HepG2 (cell line): Measurements from ENCODE around the gene GALNT10. TPM values are rescaled to one million over a fixed set of nuclear protein-coding genes. Genes with fewer than 3 reads are reported as not detected.

Experiments used
- ATAC-seq: fragments of 200-7000 bp; cut with Tn5 transposase; 3 replicates; pipeline ENCODE4 v1.9.1; 2020; ENCODE audit warnings: mild to moderate bottlenecking, moderate library complexity
- BruUV-seq: library from RNA; stranded (reverse); fragments of 400-500 nt; replicated peaks from 2 replicates; lab custom pipeline; 2021; lab: Mats Ljungman, UMichigan
- CTCF ChIA-PET: fragments of 300-600 bp; formaldehyde crosslinking; extraction: SDS; loops from one replicate; lab custom pipeline; 2021; ENCODE audit warnings: low total read pairs, inconsistent platforms, low intra/inter-chr PET ratio; lab: Yijun Ruan, JAX
- POLR2A ChIA-PET: fragments of 350-600 bp; sonication (Branson Sonifier 250); formaldehyde crosslinking; loops from one replicate; lab custom pipeline; 2020; ENCODE audit warnings: antibody characterized with exemption, inconsistent platforms; lab: Yijun Ruan, JAX
- DNase-seq: peaks from one replicate; pipeline ENCODE4 v3.0.0-alpha.2; 2015; ENCODE audit warnings: low spot score
- FAIRE-seq: peaks from 3 replicates; lab custom pipeline; 2011; peaks lifted over from hg19 to GRCh38; lab: Jason Lieb, UNC
- H2AFZ ChIP-seq: one replicate; pipeline ENCODE4 v1.6.1; 2011; ENCODE audit warnings: low read length, inconsistent platforms
- H3K27ac ChIP-seq: fragments of 300-600 bp; 3 replicates; pipeline ENCODE4 v1.8.0; 2011; ENCODE audit warnings: mixed run types, mild to moderate bottlenecking, mixed read lengths, low read length, inconsistent platforms; ENCODE audit not compliant: insufficient read depth; ENCODE audit errors: extremely low read length
- H3K27me3 ChIP-seq, 2 experiments: fragments of 200-600 bp in 1 of 2; 2 replicates in 1 of 2; 3 replicates in 1 of 2; pipeline versions ENCODE4 v1.6.0 to v1.8.0; 2011; ENCODE audit warnings: low read length in 2 of 2, mild to moderate bottlenecking in 2 of 2, moderate library complexity in 2 of 2, inconsistent platforms in 1 of 2; ENCODE audit not compliant: insufficient read depth in 2 of 2, control insufficient read depth in 1 of 2
- H3K36me3 ChIP-seq, 2 experiments: fragments of 200-600 bp in 1 of 2; replicated peaks in 1 of 2; 2 replicates in 1 of 2; 3 replicates in 1 of 2; pipeline versions ENCODE4 v1.5.1 to v1.8.0; 2011; ENCODE audit warnings: low read length in 2 of 2, inconsistent platforms in 1 of 2; ENCODE audit not compliant: insufficient read depth in 2 of 2, control insufficient read depth in 1 of 2
- H3K4me1 ChIP-seq: 2 replicates; pipeline ENCODE4 v1.5.1; 2012; ENCODE audit warnings: low read length, inconsistent platforms; ENCODE audit not compliant: insufficient read depth
- H3K4me2 ChIP-seq: 2 replicates; pipeline ENCODE4 v1.6.0; 2011; ENCODE audit warnings: low read depth, low read length, inconsistent platforms
- H3K4me3 ChIP-seq, 3 experiments: fragments of 200-600 bp in 1 of 3; sonication (generic), shearing (Covaris generic) in 1 of 3; replicated peaks in 1 of 3; 2 replicates each; pipeline ENCODE4 v1.5.1; 2011 to 2016; ENCODE audit warnings: low read length in 3 of 3, inconsistent platforms in 2 of 3, low read depth in 2 of 3, mild to moderate bottlenecking in 2 of 3, control low read depth in 1 of 3, mixed read lengths in 1 of 3; ENCODE audit not compliant: insufficient read depth in 1 of 3
- H3K79me2 ChIP-seq: one replicate; pipeline ENCODE4 v1.6.1; 2011; ENCODE audit warnings: low read length, inconsistent platforms; ENCODE audit not compliant: insufficient read depth
- H3K9ac ChIP-seq: 2 replicates; pipeline ENCODE4 v1.6.0; 2011; ENCODE audit warnings: mild to moderate bottlenecking, low read depth, low read length, inconsistent platforms; ENCODE audit not compliant: insufficient read depth
- H3K9me3 ChIP-seq: 2 replicates; pipeline ENCODE4 v1.5.1; 2012; ENCODE audit warnings: mild to moderate bottlenecking, low read length
- H4K20me1 ChIP-seq: 2 replicates; pipeline ENCODE4 v1.6.0; 2011; ENCODE audit warnings: inconsistent platforms, mild to moderate bottlenecking, low read length, moderate library complexity; ENCODE audit not compliant: insufficient read depth
- HNRNPH1 ChIP-seq: fragments of 200-400 bp; formaldehyde crosslinking; optimal IDR thresholded peaks from 2 replicates; pipeline ENCODE3; 2017; ENCODE audit warnings: mild to moderate bottlenecking, low read depth, low read length
- ZBTB1 ChIP-seq: sonication (generic); formaldehyde crosslinking; IDR thresholded peaks from 2 replicates; pipeline ENCODE4 v1.4.0; 2020; ENCODE audit warnings: missing genetic modification reagents, borderline replicate concordance
- ZNF615 ChIP-seq: sonication (generic); formaldehyde crosslinking; IDR thresholded peaks from 2 replicates; pipeline ENCODE4 v1.5.0; 2020; ENCODE audit warnings: mild to moderate bottlenecking, missing genetic modification reagents, borderline replicate concordance
- WGBS: methylation state at CpG from one replicate; pipeline ENCODE4 v1.1.6; 2017; ENCODE audit warnings: low lambda C conversion rate; 5-methylcytosine and 5-hydroxymethylcytosine counted together
- in situ Hi-C: cut with HindIII; loops from 2 replicates; pipeline ENCODE4 v1.10.0; 2017; ENCODE audit warnings: low pct_unique_long_range_greater_than_20kb; ENCODE audit not compliant: extremely low pct_ligation_motif_present
- intact Hi-C: fragments of 100-400 bp; cut with micrococcal nuclease; formaldehyde crosslinking; loops from one replicate; pipeline ENCODE4 v1.10.0; 2022; ENCODE audit not compliant: unreplicated experiment
- polyA plus RNA-seq, 8 experiments: library from polyadenylated mRNA; depleted of rRNA in 3 of 8; stranded (reverse) in 7 of 8; unstranded in 1 of 8; fragments of >200 nt; fragmentation: Illumina TruSeq in 4 of 8; extraction: Trizol in 4 of 8; gene quantifications; 2 replicates each; pipeline versions ENCODE4 v1.2.1 to v1.2.3, GENCODE V29; 2011 to 2016; ENCODE audit warnings: low read depth in 4 of 8, missing spikeins in 1 of 8, mixed read lengths in 1 of 8; ENCODE audit not compliant: insufficient read depth in 1 of 8
- total RNA-seq, 5 experiments: library from RNA; depleted of rRNA; stranded (reverse); fragments of >200 nt; fragmentation: Illumina TruSeq; extraction: Trizol; gene quantifications; 2 replicates each; pipeline ENCODE4 v1.2.3, GENCODE V29; 2016; ENCODE audit warnings: low read depth in 1 of 5
- TF ChIP-seq, protein P1 (sequence below): sonication (generic); formaldehyde crosslinking; IDR thresholded peaks from 2 replicates; pipeline ENCODE4 v1.8.1; 2023; ENCODE audit warnings: missing genetic modification reagents, inconsistent platforms, borderline replicate concordance
- TF ChIP-seq, protein P2 (sequence below): sonication (generic); formaldehyde crosslinking; IDR thresholded peaks from 2 replicates; pipeline ENCODE4 v1.4.0; 2020; ENCODE audit warnings: low read depth, mild to moderate bottlenecking, missing genetic modification reagents
- TF ChIP-seq, protein P3 (sequence below): sonication (generic); formaldehyde crosslinking; IDR thresholded peaks from 2 replicates; pipeline ENCODE4 v1.4.0; 2020; ENCODE audit warnings: missing genetic modification reagents
- TF ChIP-seq, protein P4 (sequence below): sonication (generic); formaldehyde crosslinking; IDR thresholded peaks from 2 replicates; pipeline ENCODE4 v1.5.1; 2020; ENCODE audit warnings: missing genetic modification reagents, mild to moderate bottlenecking, borderline replicate concordance

The GALNT10 gene
- total and polyA plus RNA-seq, 2 of the 13 experiments (the other 11 are each of a cell fraction or from before 2014, with no cell fraction given): 8.1 to 11.2 TPM

DNA sequence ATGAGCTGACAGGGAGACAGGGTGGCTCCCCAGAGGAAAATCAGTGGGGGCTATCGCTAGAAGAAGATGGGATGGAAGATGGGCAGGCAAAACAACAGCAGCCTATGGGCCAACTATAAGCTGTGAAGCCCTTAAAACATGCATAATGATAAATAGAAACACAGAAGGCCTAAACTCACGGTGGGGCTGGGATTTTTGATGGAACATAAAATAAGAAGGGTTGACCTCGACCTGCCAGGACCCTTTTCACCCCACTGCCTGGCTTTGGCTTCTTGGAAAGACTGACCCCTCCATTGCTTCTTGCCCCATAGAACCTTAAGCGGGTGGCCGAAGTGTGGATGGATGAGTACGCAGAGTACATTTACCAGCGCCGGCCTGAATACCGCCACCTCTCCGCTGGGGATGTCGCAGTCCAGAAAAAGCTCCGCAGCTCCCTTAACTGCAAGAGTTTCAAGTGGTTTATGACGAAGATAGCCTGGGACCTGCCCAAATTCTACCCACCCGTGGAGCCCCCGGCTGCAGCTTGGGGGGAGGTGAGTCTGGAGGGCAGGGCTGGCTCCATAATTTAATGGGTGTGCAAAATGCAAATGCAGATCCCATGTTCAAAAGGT lies 218.8 kb downstream of the GALNT10 start:
- TF ChIP-seq ZBTB1 (no peak), ZNF615 (CRISPR knock-in tag) (no peak), HNRNPH1 (no peak)
- TF ChIP-seq, protein P1, sequence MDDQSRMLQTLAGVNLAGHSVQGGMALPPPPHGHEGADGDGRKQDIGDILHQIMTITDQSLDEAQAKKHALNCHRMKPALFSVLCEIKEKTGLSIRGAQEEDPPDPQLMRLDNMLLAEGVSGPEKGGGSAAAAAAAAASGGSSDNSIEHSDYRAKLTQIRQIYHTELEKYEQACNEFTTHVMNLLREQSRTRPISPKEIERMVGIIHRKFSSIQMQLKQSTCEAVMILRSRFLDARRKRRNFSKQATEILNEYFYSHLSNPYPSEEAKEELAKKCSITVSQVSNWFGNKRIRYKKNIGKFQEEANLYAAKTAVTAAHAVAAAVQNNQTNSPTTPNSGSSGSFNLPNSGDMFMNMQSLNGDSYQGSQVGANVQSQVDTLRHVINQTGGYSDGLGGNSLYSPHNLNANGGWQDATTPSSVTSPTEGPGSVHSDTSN: no peak
- TF ChIP-seq, protein P2, sequence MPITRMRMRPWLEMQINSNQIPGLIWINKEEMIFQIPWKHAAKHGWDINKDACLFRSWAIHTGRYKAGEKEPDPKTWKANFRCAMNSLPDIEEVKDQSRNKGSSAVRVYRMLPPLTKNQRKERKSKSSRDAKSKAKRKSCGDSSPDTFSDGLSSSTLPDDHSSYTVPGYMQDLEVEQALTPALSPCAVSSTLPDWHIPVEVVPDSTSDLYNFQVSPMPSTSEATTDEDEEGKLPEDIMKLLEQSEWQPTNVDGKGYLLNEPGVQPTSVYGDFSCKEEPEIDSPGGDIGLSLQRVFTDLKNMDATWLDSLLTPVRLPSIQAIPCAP (CRISPR knock-in tag): no peak
- ChIA-PET POLR2A (no interaction called here), CTCF (no interaction called here)
- H3K4me1 ChIP-seq: 0 out of 2 replicates have a peak, but pooled peaks cover 8% of the 10 kb centered on the region
- no peaks in the 10 kb centered on the region for H3K27me3 ChIP-seq
- no peak overlapping the region for H3K9ac ChIP-seq
- peaks cover 0 to 2% of the 10 kb centered on the region in 2 experiments; a peak in 1 of 5 replicates for H3K36me3 ChIP-seq
- no peak overlapping the region for H3K4me2 ChIP-seq
- ATAC-seq (no peak), FAIRE-seq (no peak), DNase-seq (no peak)
- no peaks in the 10 kb centered on the region for H3K9me3 ChIP-seq
- no peak overlapping the region for H3K27ac ChIP-seq
- H3K79me2 ChIP-seq: no peaks in the 10 kb centered on the region
- no TSS peak for BruUV-seq
- no peak overlapping the region for H3K4me3 ChIP-seq
- in situ Hi-C loops: loop anchor here (5.0 kb wide), 1 partner anchor 337 kb away; no protein-coding TSS in a partner anchor
- H2AFZ ChIP-seq: no peak overlapping the region
- WGBS: 91% methylated on average over 15 of the region's 15 CpGs
- intact Hi-C loops: loop anchor here (10.0 kb wide), 1 partner anchor 75 kb away; no protein-coding TSS in a partner anchor
- H4K20me1 ChIP-seq: no peaks in the 10 kb centered on the region

DNA sequence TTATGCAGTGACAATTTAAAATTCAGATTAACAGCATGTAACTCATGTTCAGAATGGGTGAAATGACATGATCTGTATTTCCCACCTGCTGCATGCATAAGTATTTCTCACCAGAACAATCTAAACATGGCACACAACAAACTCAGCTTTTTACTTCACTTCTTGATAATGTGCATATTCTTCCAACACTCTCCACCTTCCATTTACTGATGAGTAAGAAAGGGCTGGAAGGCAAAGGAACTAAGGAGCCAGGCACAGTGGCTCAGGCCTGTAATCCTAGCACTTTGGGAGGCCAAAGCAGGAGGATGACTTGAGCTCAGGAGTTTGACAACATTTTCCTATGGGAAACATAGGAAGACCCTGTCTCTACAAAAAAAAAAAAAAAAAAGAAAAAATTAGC lies 219.5 kb downstream of the GALNT10 start:
- H3K4me3 ChIP-seq: no peak overlapping the region
- FAIRE-seq: no peak
- no peaks in the 10 kb centered on the region for H3K9me3 ChIP-seq
- BruUV-seq: no TSS peak
- no peak overlapping the region for H3K9ac ChIP-seq
- H3K4me2 ChIP-seq: no peak overlapping the region
- ChIA-PET POLR2A (no interaction called here), CTCF (no interaction called here)
- no peak for DNase-seq
- H3K79me2 ChIP-seq: no peaks in the 10 kb centered on the region
- H2AFZ ChIP-seq: no peak overlapping the region
- no peaks in the 10 kb centered on the region for H3K27me3 ChIP-seq
- intact Hi-C loops (no loop called here), in situ Hi-C loops (no loop called here)
- no peak for ATAC-seq
- H3K36me3 ChIP-seq: peaks cover 0 to 2% of the 10 kb centered on the region in 2 experiments; a peak in 1 of 5 replicates
- H4K20me1 ChIP-seq: no peaks in the 10 kb centered on the region
- H3K4me1 ChIP-seq: 0 out of 2 replicates have a peak, but pooled peaks cover 1% of the 10 kb centered on the region
- no peak overlapping the region for H3K27ac ChIP-seq
- TF ChIP-seq, protein P3, sequence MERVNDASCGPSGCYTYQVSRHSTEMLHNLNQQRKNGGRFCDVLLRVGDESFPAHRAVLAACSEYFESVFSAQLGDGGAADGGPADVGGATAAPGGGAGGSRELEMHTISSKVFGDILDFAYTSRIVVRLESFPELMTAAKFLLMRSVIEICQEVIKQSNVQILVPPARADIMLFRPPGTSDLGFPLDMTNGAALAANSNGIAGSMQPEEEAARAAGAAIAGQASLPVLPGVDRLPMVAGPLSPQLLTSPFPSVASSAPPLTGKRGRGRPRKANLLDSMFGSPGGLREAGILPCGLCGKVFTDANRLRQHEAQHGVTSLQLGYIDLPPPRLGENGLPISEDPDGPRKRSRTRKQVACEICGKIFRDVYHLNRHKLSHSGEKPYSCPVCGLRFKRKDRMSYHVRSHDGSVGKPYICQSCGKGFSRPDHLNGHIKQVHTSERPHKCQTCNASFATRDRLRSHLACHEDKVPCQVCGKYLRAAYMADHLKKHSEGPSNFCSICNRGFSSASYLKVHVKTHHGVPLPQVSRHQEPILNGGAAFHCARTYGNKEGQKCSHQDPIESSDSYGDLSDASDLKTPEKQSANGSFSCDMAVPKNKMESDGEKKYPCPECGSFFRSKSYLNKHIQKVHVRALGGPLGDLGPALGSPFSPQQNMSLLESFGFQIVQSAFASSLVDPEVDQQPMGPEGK: no peak
- TF ChIP-seq, protein P4, sequence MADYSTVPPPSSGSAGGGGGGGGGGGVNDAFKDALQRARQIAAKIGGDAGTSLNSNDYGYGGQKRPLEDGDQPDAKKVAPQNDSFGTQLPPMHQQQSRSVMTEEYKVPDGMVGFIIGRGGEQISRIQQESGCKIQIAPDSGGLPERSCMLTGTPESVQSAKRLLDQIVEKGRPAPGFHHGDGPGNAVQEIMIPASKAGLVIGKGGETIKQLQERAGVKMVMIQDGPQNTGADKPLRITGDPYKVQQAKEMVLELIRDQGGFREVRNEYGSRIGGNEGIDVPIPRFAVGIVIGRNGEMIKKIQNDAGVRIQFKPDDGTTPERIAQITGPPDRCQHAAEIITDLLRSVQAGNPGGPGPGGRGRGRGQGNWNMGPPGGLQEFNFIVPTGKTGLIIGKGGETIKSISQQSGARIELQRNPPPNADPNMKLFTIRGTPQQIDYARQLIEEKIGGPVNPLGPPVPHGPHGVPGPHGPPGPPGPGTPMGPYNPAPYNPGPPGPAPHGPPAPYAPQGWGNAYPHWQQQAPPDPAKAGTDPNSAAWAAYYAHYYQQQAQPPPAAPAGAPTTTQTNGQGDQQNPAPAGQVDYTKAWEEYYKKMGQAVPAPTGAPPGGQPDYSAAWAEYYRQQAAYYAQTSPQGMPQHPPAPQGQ: no peak
